Stomach (tissue), 4 donors: ENCODE data around the gene RING1.

Source experiments
- CTCF ChIP-seq, 7 experiments: fragments of 450-650 bp in 4 of 7; fragments of 200-600 bp in 3 of 7; sonication (generic) in 3 of 7; IDR thresholded peaks; one replicate each; pipeline ENCODE4 v1.5.1; 2016 to 2019; ENCODE audit warnings: antibody characterized with exemption in 7 of 7, control low read depth in 2 of 7, mild to moderate bottlenecking in 1 of 7
- POLR2A ChIP-seq, 4 donors: fragments of 450-650 bp; IDR thresholded peaks; one replicate each; pipeline ENCODE4 v1.6.1; 2016; ENCODE audit warnings: antibody characterized with exemption in 4 of 4, control low read depth in 2 of 4, mild to moderate bottlenecking in 1 of 4, moderate library complexity in 1 of 4

DNA sequence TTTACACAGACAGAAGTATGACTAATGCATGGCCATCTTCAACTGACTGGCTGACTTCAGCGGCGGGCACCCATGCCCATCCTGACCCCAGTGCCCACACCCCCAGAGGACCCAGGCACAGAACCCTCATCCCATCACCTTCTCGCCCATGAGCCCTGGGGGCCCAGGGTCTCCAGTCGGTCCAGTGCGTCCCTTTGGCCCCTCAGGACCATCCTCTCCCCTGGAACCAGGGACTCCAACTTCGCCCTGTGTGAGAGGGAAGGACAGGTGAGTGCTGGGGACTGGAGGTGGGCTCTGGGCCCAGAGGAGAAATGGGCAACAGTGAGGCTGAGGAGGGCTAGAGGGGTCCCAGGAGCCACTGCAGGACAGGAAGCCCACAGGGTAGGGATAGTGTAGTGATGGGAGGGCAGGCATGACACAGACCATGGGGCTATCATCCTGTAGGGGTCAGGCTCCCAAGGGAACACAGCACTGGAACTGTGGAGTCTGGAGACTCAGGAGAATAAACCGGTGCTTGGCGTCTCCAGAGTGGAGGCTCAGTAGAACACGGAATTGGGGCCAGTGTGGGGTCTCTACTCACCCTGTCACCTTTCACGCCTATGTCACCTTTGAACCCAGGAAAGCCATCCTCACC is 32.7 kb upstream of the RING1 start:
- TF ChIP-seq CTCF (IDR thresholded peaks at IDR 0.05) = no peak
- no peak for TF ChIP-seq POLR2A (IDR thresholded peaks at IDR 0.05)
